Heart left ventricle (tissue), 16 donors: ENCODE results near the gene ABCC5. TPM values are rescaled to one million over a fixed set of nuclear protein-coding genes. Genes with fewer than 3 reads are reported as not detected.

Experiments used
- ATAC-seq, 4 donors: fragments of 200-7000 bp; cut with Tn5 transposase; one replicate each; pipeline ENCODE4 v1.9.1; 2020 to 2022; ENCODE audit warnings: moderate library complexity in 4 of 4, mild to moderate bottlenecking in 3 of 4, moderate number of reproducible peaks in 1 of 4
- DNase-seq, 5 donors: peaks; one replicate each; pipeline ENCODE4 v3.0.0-alpha.2; 2020
- H3K27ac ChIP-seq, 12 donors: fragments of 200-600 bp; sonication (generic) in 4 of 12; one replicate each; pipeline versions ENCODE4 v1.5.0 to v1.8.0; 2016 to 2022; ENCODE audit warnings: mild to moderate bottlenecking in 2 of 12
- H3K27me3 ChIP-seq, 9 donors: fragments of 200-600 bp; sonication (generic) in 2 of 9; one replicate each; pipeline versions ENCODE4 v1.5.1 to v1.8.0; 2016 to 2022; ENCODE audit warnings: mild to moderate bottlenecking in 3 of 9
- H3K36me3 ChIP-seq, 9 donors: fragments of 200-600 bp; sonication (generic) in 2 of 9; one replicate each; pipeline versions ENCODE4 v1.5.0 to v1.8.0; 2018 to 2022; ENCODE audit warnings: mild to moderate bottlenecking in 2 of 9
- H3K4me1 ChIP-seq, 12 donors: fragments of 200-600 bp; sonication (generic) in 4 of 12; one replicate each; pipeline versions ENCODE4 v1.5.0 to v1.8.0; 2016 to 2022; ENCODE audit warnings: mild to moderate bottlenecking in 3 of 12
- H3K4me3 ChIP-seq, 12 donors: fragments of 200-600 bp; sonication (generic) in 4 of 12; one replicate each; pipeline versions ENCODE4 v1.5.0 to v1.8.0; 2017 to 2022; ENCODE audit warnings: mild to moderate bottlenecking in 9 of 12, moderate library complexity in 4 of 12
- H3K9me3 ChIP-seq, 12 donors: fragments of 200-600 bp; sonication (generic) in 4 of 12; one replicate each; pipeline versions ENCODE4 v1.5.0 to v1.8.0; 2016 to 2022; ENCODE audit warnings: mild to moderate bottlenecking in 1 of 12
- POLR2A ChIP-seq, 2 donors: fragments of 450-650 bp; IDR thresholded peaks; one replicate each; pipeline ENCODE4 v1.6.1; 2017; ENCODE audit warnings: antibody characterized with exemption in 2 of 2, mild to moderate bottlenecking in 2 of 2, moderate library complexity in 2 of 2
- WGBS, 4 donors: extraction: QIAGEN DNeasy Blood & Tissue Kit in 2 of 4; methylation state at CpG; one replicate each; pipeline versions ENCODE4 v1.1.5 to v1.1.7; 2013 to 2018; 5-methylcytosine and 5-hydroxymethylcytosine counted together
- intact Hi-C, 10 donors: fragments of 100-400 bp; cut with DNase I; formaldehyde crosslinking; loops; one replicate each; pipeline versions ENCODE4 v1.11.1 to v1.14.2; 2022
- polyA plus RNA-seq, 2 donors: library from polyadenylated mRNA; stranded (reverse); fragments of 200-250 nt; gene quantifications; one replicate each; pipeline ENCODE4 v1.2.3, GENCODE V29; 2013
- total RNA-seq, 9 donors: library from RNA; depleted of rRNA in 2 of 9; stranded (reverse); fragments of >200 nt in 2 of 9; fragmentation: NEBNext Ultra II Directional in 3 of 9; extraction: Animal tissue kit (Norgen Biotek cat#: 25700) in 3 of 9; gene quantifications; one replicate each; pipeline versions ENCODE4 v1.1.0 to v1.2.4, GENCODE V29; 2016 to 2023
- TF ChIP-seq, protein P1 (sequence below), 12 donors: fragments of 200-600 bp; sonication (generic) in 4 of 12; IDR thresholded peaks; one replicate each; pipeline versions ENCODE4 v1.5.0 to v1.8.0; 2018 to 2022; ENCODE audit warnings: antibody characterized with exemption in 12 of 12, mild to moderate bottlenecking in 5 of 12
- donor health status: ischemic (EF 13 %, LVEDD 7.1; RV severe dilation, severe dysfunction).
- donor health status: healthy with polysubstance abuse.
- donor health status: DM: no; HTN: yes; CAD: no.
- donor health status: DM: no; HTN: no; CAD: no.
- donor health status: ischemic (EF 25% LVEDD 6.9; RV normal size, moderate dysfunction).
- donor health status: ischemic (EF 25% LVEDD 5.7; RV mildly dilated, moderate dysfunction).
- donor health status: healthy.
- donor health status: DM: yes; HTN: yes; CAD: no.
- donor health status: ischemic (EF 35%, LVEDD 5.7; RV mildly dilated, moderate dysfunction).
- donor health status: nonischemic (EF 11% LVEDD 7.7; RV severe dilation, severe dysfunction).
- donor health status: DM: yes; HTN: yes; CAD: no.
- donor health status: PGD.
- donor health status: ischemic (EF 29% LVEDD 5.4; RV normal size, mild dysfunction).
- donor health status: nonischemic (EF 23%, LVEDD 6.1; RV moderate dilation, normal function).

ABCC5 gene
- total and polyA plus RNA-seq, 11 donors: 16.4 to 61.7 (median 32.6) TPM

DNA sequence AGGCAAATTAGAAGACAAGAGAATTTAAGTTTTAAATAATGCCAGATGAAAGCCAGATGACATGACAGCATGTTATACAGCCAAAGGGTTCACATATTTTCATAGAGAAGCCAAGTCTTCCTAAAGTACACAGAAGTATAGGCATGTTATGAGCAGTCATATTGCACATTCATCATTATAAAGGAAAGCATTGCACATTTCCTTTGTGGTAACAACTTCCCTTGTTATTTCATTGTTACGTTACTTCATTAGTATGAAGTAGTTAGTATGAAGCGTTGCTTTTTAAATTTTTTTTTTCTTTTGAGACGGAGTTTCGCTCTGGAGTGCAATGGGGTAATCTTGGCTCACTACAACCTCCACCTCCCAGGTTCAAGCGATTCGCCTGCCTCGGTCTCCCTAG is 4.6 kb upstream of the ABCC5 start:
- Histone ChIP-seq H3K4me1 (peaks cover 0 to 5% (median 0%) of the 10 kb centered on the region in 12 donors), H3K27me3 (no peaks in the 10 kb centered on the region), H3K4me3 (no peak overlapping the region), H3K9me3 (no peaks in the 10 kb centered on the region), H3K36me3 (no peaks in the 10 kb centered on the region), H3K27ac (no peak overlapping the region)
- WGBS, 4 donors: 72 to 88% (median 79%) methylated on average over 7 of the region's 7 CpGs
- intact Hi-C loops: no loop called here
- no peak for TF ChIP-seq POLR2A (IDR thresholded peaks at IDR 0.05)
- TF ChIP-seq, protein P1, sequence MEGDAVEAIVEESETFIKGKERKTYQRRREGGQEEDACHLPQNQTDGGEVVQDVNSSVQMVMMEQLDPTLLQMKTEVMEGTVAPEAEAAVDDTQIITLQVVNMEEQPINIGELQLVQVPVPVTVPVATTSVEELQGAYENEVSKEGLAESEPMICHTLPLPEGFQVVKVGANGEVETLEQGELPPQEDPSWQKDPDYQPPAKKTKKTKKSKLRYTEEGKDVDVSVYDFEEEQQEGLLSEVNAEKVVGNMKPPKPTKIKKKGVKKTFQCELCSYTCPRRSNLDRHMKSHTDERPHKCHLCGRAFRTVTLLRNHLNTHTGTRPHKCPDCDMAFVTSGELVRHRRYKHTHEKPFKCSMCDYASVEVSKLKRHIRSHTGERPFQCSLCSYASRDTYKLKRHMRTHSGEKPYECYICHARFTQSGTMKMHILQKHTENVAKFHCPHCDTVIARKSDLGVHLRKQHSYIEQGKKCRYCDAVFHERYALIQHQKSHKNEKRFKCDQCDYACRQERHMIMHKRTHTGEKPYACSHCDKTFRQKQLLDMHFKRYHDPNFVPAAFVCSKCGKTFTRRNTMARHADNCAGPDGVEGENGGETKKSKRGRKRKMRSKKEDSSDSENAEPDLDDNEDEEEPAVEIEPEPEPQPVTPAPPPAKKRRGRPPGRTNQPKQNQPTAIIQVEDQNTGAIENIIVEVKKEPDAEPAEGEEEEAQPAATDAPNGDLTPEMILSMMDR (IDR thresholded peaks at IDR 0.05): no peak
- no peak for DNase-seq
- ATAC-seq: no peak

DNA sequence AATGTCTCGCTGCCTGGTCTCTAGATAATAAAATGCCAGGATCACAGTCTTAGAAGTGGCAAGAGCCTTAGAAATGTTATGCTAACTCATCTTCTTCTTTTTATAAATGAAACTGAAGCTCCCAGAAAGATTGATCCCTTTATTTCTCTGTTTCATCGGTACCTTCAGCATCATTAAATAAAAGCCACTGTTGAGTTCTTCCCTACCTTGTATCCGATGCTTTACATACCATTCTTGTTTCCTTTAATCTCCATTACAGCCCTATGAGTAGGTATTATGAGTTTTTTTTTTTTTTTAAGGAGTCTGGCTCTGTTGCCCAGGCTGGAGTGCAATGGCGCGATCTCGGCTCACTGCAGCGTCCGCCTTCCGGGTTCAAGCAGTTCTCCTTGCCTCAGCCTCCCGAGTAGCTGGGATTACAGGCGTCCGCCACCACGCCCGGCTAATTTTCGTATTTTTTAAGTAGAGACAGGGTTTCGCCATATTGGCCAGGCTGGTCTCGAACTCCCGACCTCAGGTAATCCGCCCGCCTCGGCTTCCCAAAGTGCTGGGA is 815 bp upstream of the ABCC5 start:
- H3K9me3 ChIP-seq: no peaks in the 10 kb centered on the region
- TF ChIP-seq POLR2A (IDR thresholded peaks at IDR 0.05): no peak
- TF ChIP-seq, protein P1 (IDR thresholded peaks at IDR 0.05): no peak
- peaks cover 0 to 8% (median 6%) of the 10 kb centered on the region in 9 donors for H3K36me3 ChIP-seq
- H3K27ac ChIP-seq: peak overlapping the region; percentile 71 to 93 (median 84)
- peak overlapping the region; percentile 59 to 99 (median 89) for H3K4me3 ChIP-seq
- H3K4me1 ChIP-seq: peaks cover 0 to 27% (median 15%) of the 10 kb centered on the region in 12 donors
- intact Hi-C loops: loop anchor here in 7 of 10 donors (2.0 to 10.0 kb wide), 8 partner anchors 114 to 279 kb away; partner anchors contain the start of genes ALG3 (in 4 of the 7), EEF1AKMT4 (in 4 of the 7), EIF2B5 (in 3 of the 7) and PSMD2 (in 1 of the 7)
- DNase-seq (no peak), ATAC-seq (no peak)
- no peaks in the 10 kb centered on the region for H3K27me3 ChIP-seq
- 88 to 92% (median 90%) methylated on average over 21 of the region's 21 CpGs for WGBS, 4 donors

DNA sequence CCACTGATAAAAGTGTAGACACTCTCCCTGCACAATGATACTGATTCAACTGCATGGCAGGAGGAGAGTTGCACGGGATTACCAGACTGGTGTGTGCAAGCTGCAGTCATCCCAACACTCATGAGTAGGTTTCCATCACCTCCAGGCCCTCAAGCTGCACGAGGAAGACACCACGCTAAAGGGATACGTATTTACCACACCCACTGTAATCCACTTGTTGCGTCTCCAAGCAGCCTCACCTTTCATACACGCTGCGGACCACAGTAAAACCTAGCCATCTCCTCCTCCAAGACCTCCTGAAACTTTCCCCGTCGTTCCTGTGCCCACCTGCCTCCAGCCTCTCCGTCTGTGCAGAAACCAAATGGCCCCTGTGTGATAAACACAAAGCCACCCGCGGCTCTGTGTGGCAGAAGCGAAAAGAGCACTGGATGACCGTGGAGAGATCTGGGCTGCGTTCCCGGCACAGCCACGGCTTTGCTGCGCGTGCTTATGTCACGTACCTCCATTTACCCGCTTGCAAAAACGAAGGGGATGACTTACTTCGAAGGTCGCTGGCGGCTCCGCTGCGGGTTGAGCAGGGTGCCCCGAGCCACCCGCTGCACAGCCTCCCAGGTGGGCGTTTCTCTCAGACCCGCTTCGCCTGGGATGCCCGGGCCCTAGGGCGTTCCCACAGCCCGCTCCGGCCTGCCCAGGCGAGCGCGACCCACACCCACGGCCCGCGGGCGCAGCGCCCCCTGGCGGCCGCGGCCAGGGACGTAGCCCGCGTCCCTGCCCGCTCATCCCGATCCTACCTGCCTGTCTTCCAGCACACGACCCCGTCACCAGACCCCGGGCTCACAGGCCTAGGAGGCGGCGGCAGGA is 643 bp downstream of the ABCC5 start:
- ATAC-seq: peak; percentile 53 to 87 (median 82)
- H3K36me3 ChIP-seq: peaks cover 0 to 20% (median 18%) of the 10 kb centered on the region in 9 donors
- intact Hi-C loops: loop anchor here in 8 of 10 donors (2.0 to 10.0 kb wide), 9 partner anchors 115 to 280 kb away; partner anchors contain the start of genes ALG3 (in 4 of the 8), EEF1AKMT4 (in 4 of the 8), EIF2B5 (in 3 of the 8) and PSMD2 (in 1 of the 8)
- peak; percentile 53 to 88 (median 68) for DNase-seq
- TF ChIP-seq, protein P1 (IDR thresholded peaks at IDR 0.05): peak; percentile 88 to 99 (median 96)
- no peak for TF ChIP-seq POLR2A (IDR thresholded peaks at IDR 0.05)
- H3K4me3 ChIP-seq: peak overlapping the region; percentile 59 to 99 (median 89)
- WGBS, 4 donors: 6 to 13% (median 8%) methylated on average over 35 to 57 of the region's 57 CpGs
- H3K27ac ChIP-seq: peak overlapping the region in 11 of 12 donors; percentile 80 to 93 (median 84)
- H3K27me3 ChIP-seq: no peaks in the 10 kb centered on the region
- H3K4me1 ChIP-seq: peaks cover 0 to 33% (median 15%) of the 10 kb centered on the region in 12 donors
- no peaks in the 10 kb centered on the region for H3K9me3 ChIP-seq
